HepG2 (cell line): ENCODE measurements around the gene CTXN1. TPM values are rescaled to one million over a fixed set of nuclear protein-coding genes. Genes with fewer than 3 reads are reported as not detected.

Experiments used
- ATM ChIP-seq: fragments of 450-650 bp; IDR thresholded peaks from 2 replicates; pipeline ENCODE4 v1.7.1; 2017; ENCODE audit warnings: mild to moderate bottlenecking, borderline replicate concordance
- HHEX ChIP-seq: IDR thresholded peaks from 2 replicates; pipeline ENCODE4 v1.6.1; 2016; ENCODE audit warnings: control low read depth
- HNRNPK ChIP-seq: fragments of 200-400 bp; formaldehyde crosslinking; IDR thresholded peaks from 2 replicates; pipeline ENCODE4 v1.6.1; 2018; ENCODE audit warnings: low read length, low read depth, moderate library complexity, mild to moderate bottlenecking; ENCODE audit not compliant: poor library complexity, severe bottlenecking
- HNRNPLL ChIP-seq: fragments of 200-400 bp; formaldehyde crosslinking; IDR thresholded peaks from 2 replicates; pipeline ENCODE4 v1.6.1; 2017; ENCODE audit warnings: mild to moderate bottlenecking, low read depth, low read length; ENCODE audit not compliant: poor library complexity, severe bottlenecking
- JUN ChIP-seq: sonication (generic); formaldehyde crosslinking; IDR thresholded peaks from 2 replicates; pipeline ENCODE4 v1.4.0; 2020; ENCODE audit warnings: mild to moderate bottlenecking, missing genetic modification reagents
- MLX ChIP-seq: IDR thresholded peaks from 2 replicates; pipeline ENCODE4 v1.6.1; 2016
- MTA3 ChIP-seq: sonication (generic); formaldehyde crosslinking; IDR thresholded peaks from 2 replicates; pipeline ENCODE4 v1.4.0; 2020; ENCODE audit warnings: missing genetic modification reagents
- SALL1 ChIP-seq: sonication (generic); formaldehyde crosslinking; IDR thresholded peaks from 2 replicates; pipeline ENCODE4 v1.8.0; 2022; ENCODE audit warnings: mild to moderate bottlenecking, missing genetic modification reagents
- TGIF2 ChIP-seq: IDR thresholded peaks from 2 replicates; pipeline ENCODE4 v1.6.1; 2016; ENCODE audit warnings: control low read depth, missing compliant biosample characterization
- ZBTB42 ChIP-seq: sonication (generic); formaldehyde crosslinking; IDR thresholded peaks from 2 replicates; pipeline ENCODE4 v1.5.0; 2020; ENCODE audit warnings: mild to moderate bottlenecking, missing genetic modification reagents
- ZNF264 ChIP-seq: sonication (generic); formaldehyde crosslinking; IDR thresholded peaks from 2 replicates; pipeline ENCODE4 v1.4.0; 2020; ENCODE audit warnings: missing genetic modification reagents
- ZNF547 ChIP-seq: sonication (generic); formaldehyde crosslinking; IDR thresholded peaks from 2 replicates; pipeline ENCODE4 v1.5.1; 2020; ENCODE audit warnings: mild to moderate bottlenecking, missing genetic modification reagents
- ZNF557 ChIP-seq: sonication (generic); formaldehyde crosslinking; IDR thresholded peaks from 2 replicates; pipeline ENCODE4 v1.4.0; 2020; ENCODE audit warnings: missing genetic modification reagents
- ZNF574 ChIP-seq: sonication (generic); formaldehyde crosslinking; IDR thresholded peaks from 2 replicates; pipeline ENCODE4 v1.4.0; 2020; ENCODE audit warnings: missing genetic modification reagents
- ZNF607 ChIP-seq: sonication (generic); formaldehyde crosslinking; IDR thresholded peaks from 2 replicates; pipeline ENCODE4 v1.5.1; 2020; ENCODE audit warnings: missing genetic modification reagents, mild to moderate bottlenecking, borderline replicate concordance
- ZNF780A ChIP-seq: sonication (generic); formaldehyde crosslinking; IDR thresholded peaks from 2 replicates; pipeline ENCODE4 v1.8.0; 2022; ENCODE audit warnings: mild to moderate bottlenecking, missing genetic modification reagents, moderate library complexity
- polyA plus RNA-seq, 8 experiments: library from polyadenylated mRNA; depleted of rRNA in 3 of 8; stranded (reverse) in 7 of 8; unstranded in 1 of 8; fragments of >200 nt; fragmentation: Illumina TruSeq in 4 of 8; extraction: Trizol in 4 of 8; gene quantifications; 2 replicates each; pipeline versions ENCODE4 v1.2.1 to v1.2.3, GENCODE V29; 2011 to 2016; ENCODE audit warnings: low read depth in 4 of 8, missing spikeins in 1 of 8, mixed read lengths in 1 of 8; ENCODE audit not compliant: insufficient read depth in 1 of 8
- total RNA-seq, 5 experiments: library from RNA; depleted of rRNA; stranded (reverse); fragments of >200 nt; fragmentation: Illumina TruSeq; extraction: Trizol; gene quantifications; 2 replicates each; pipeline ENCODE4 v1.2.3, GENCODE V29; 2016; ENCODE audit warnings: low read depth in 1 of 5
- TF ChIP-seq, protein P1 (sequence below): sonication (generic); formaldehyde crosslinking; IDR thresholded peaks from 2 replicates; pipeline ENCODE4 v1.4.0; 2020; ENCODE audit warnings: mild to moderate bottlenecking, low read depth, missing genetic modification reagents
- TF ChIP-seq, protein P2 (sequence below): sonication (generic); formaldehyde crosslinking; IDR thresholded peaks from 2 replicates; pipeline ENCODE4 v1.4.0; 2020; ENCODE audit warnings: missing genetic modification reagents
- TF ChIP-seq, protein P3 (sequence below): sonication (generic); formaldehyde crosslinking; IDR thresholded peaks from 2 replicates; pipeline ENCODE4 v1.4.0; 2020; ENCODE audit warnings: mild to moderate bottlenecking, missing genetic modification reagents
- TF ChIP-seq, protein P4 (sequence below): sonication (generic); formaldehyde crosslinking; IDR thresholded peaks from 2 replicates; pipeline ENCODE4 v1.4.0; 2020; ENCODE audit warnings: mild to moderate bottlenecking, missing genetic modification reagents

CTXN1 gene
- total and polyA plus RNA-seq, 2 of the 13 experiments (the other 11 are each of a cell fraction or from before 2014, with no cell fraction given), result 0.11 TPM; not detected in 1

GRCh38 chr19:7887408-7888144 is 38.4 kb downstream of the CTXN1 start (continued):
- TF ChIP-seq JUN (CRISPR knock-in tag) (no peak), TGIF2 (no peak), SALL1 (CRISPR knock-in tag) (peak; percentile 38), ZBTB42 (CRISPR knock-in tag) (no peak), ATM (no peak), HHEX (no peak), HNRNPK (no peak), MTA3 (CRISPR knock-in tag) (no peak), ZNF607 (no peak), ZNF264 (CRISPR knock-in tag) (no peak), ZNF557 (CRISPR knock-in tag) (no peak), ZNF574 (no peak), HNRNPLL (peak; percentile 29), MLX (no peak), ZNF547 (CRISPR knock-in tag) (peak; percentile 10; the same call in 1 of the 2 replicates), ZNF780A (no peak)
- TF ChIP-seq, protein P1, sequence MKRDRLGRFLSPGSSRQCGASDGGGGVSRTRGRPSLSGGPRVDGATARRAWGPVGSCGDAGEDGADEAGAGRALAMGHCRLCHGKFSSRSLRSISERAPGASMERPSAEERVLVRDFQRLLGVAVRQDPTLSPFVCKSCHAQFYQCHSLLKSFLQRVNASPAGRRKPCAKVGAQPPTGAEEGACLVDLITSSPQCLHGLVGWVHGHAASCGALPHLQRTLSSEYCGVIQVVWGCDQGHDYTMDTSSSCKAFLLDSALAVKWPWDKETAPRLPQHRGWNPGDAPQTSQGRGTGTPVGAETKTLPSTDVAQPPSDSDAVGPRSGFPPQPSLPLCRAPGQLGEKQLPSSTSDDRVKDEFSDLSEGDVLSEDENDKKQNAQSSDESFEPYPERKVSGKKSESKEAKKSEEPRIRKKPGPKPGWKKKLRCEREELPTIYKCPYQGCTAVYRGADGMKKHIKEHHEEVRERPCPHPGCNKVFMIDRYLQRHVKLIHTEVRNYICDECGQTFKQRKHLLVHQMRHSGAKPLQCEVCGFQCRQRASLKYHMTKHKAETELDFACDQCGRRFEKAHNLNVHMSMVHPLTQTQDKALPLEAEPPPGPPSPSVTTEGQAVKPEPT (CRISPR knock-in tag), result no peak
- TF ChIP-seq, protein P2, sequence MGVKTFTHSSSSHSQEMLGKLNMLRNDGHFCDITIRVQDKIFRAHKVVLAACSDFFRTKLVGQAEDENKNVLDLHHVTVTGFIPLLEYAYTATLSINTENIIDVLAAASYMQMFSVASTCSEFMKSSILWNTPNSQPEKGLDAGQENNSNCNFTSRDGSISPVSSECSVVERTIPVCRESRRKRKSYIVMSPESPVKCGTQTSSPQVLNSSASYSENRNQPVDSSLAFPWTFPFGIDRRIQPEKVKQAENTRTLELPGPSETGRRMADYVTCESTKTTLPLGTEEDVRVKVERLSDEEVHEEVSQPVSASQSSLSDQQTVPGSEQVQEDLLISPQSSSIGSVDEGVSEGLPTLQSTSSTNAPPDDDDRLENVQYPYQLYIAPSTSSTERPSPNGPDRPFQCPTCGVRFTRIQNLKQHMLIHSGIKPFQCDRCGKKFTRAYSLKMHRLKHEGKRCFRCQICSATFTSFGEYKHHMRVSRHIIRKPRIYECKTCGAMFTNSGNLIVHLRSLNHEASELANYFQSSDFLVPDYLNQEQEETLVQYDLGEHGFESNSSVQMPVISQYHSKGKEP (CRISPR knock-in tag), result no peak
- TF ChIP-seq, protein P3, sequence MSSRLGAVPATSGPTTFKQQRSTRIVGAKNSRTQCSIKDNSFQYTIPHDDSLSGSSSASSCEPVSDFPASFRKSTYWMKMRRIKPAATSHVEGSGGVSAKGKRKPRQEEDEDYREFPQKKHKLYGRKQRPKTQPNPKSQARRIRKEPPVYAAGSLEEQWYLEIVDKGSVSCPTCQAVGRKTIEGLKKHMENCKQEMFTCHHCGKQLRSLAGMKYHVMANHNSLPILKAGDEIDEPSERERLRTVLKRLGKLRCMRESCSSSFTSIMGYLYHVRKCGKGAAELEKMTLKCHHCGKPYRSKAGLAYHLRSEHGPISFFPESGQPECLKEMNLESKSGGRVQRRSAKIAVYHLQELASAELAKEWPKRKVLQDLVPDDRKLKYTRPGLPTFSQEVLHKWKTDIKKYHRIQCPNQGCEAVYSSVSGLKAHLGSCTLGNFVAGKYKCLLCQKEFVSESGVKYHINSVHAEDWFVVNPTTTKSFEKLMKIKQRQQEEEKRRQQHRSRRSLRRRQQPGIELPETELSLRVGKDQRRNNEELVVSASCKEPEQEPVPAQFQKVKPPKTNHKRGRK (CRISPR knock-in tag), result no peak
- TF ChIP-seq, protein P4, sequence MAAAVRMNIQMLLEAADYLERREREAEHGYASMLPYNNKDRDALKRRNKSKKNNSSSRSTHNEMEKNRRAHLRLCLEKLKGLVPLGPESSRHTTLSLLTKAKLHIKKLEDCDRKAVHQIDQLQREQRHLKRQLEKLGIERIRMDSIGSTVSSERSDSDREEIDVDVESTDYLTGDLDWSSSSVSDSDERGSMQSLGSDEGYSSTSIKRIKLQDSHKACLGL, result no peak
